ENCODE data around the gene SLC16A14.

The SLC16A14 gene

DNA sequence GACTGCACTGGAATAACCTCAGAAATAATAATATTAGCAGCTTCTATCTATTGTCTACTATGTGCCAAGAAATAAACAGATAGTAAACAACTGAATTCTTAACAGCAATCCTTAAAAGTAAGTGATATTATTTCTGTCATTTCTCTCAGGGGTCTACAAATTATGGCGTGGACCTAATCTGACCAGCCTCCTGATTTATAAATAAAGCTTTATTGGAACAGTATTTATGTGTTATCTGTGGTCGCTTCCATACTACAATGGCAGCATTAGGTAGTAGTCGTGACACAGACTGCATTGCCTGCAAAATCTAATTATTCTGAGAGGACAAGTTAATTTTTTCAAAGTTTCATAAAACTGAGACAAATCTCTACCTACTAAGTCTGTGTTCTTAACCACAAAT is 49.0 kb downstream of the SLC16A14 start:
- DNase-seq = no peak

DNA sequence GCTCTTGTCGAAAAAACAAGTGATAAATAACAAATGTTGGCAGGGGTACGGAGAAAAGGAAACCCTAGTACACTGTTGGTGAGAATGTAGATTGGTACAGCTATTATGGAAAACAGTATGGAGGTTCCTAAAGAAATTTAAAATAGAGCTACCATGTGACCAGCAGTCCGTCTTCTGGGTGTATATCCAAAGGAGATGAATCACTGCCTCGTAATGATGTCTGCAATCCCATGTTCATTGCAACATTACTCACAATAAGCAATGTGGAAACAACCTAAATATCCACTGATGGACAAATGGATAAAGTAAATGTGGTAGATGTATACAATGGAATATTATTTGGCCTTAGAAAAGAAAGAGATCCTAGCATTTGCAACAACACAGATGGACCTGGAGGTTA is 50.6 kb downstream of the SLC16A14 start:
- no peak for DNase-seq

DNA sequence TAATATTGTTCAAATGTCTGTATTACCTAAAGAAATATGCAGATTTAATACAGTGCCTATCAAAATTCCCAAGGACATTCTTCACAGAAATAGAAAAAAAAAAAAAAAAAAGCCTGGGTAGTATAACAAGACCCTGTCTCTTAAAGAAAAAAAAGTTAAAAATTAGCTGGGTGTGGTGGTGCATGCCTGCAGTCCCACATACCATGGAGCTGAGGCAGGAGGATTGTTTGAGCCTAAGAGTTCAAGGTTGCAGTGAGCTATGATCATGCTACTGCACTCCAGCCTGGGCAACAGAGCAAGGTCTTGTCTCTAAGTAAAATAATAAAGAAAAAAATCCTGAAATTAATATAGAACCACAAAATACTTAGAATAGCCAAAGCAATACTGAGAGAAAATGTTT is 51.9 kb downstream of the SLC16A14 start:
- DNase-seq = no peak

DNA sequence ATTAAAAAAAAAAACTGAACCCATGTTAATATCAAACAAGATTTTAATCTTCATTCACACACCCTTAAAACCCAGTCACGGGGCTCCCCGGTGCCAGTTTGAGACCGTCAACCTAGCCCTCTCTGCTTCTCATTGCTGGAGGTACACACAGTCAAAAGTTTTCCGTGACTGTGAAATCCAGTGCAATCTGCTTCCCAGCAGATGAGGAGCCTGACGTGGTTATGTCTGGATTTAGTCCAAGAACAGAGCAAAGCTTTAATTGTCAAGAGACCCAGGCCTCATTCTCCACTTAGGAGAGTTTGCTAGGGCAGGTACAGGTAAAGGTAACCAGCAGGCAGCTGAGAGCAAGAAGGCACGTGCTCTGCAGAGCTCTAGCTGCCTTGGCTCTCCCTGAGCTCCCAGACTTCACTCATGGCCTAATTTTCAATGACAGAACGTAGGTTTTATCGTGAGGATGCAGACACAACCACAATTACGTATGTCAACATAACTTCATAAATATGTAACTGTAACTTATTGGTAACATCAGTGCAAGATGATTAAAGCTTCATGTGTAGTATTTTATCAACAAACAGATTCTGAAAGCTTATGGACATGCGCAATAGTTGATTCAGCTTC is 56.3 kb downstream of the SLC16A14 start:
- DNase-seq = no peak

DNA sequence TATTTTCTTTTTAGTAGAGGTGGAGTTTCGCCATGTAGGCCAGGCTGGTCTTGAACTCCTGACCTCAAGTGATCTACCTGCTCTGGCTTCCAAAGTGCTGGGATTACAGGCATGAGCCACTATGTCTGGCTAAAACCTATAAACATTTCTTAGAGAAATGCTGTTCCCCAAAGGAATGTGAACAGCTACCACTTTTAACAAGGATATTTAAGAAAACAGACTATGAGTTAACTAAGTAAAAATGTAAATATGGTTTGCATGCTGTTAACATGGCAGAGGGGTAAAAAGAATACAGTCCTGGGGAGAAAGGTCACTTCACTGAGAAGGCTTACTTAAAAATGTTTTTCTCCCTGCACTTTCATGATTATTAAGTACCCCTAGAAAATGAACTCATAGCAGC is 57.1 kb downstream of the SLC16A14 start:
- DNase-seq = no peak

GRCh38 chr2:230010501-230010900 is 58.2 kb downstream of the SLC16A14 start:
- DNase-seq = no peak

- no peak for DNase-seq
Observed at GRCh38 chr2:230008708-230009066, 60.0 kb downstream of the SLC16A14 start.

DNA sequence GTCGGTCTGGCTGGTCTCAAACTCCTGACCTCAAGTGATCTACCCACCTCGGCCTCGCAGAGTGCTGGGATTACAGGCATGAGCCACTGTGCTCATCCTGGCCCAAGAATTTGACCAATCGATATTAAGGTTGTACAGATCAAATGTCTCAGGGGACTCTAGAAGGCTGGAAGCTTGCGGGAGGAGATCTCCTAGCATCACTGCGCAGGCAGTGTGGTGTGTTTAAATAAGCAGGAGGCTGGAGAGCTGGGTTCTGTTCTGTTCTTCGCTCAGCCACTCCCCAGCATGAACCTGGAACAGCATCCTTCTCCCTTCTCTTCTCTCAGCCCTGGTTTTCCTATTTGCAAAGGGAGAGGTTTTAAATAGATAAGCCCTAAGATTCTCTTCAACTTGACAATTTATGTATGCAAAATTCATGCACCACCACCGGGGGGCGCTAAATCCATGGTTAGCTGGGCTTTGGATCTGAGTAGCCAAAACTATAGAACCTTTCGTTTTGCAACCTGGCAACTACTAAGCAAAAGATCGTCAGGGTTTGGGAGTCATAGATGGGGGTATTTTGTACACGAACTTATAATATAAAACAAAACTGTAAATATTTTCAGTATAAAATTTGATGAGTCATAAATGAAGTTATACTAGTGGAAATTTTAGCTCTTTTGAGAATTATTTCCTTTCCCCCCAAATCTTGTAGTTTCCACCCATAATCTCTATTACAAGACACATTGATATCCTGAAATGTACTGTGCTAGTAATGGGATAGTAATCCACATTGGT is 60.6 kb downstream of the SLC16A14 start:
- peak; percentile 81 for DNase-seq

GRCh38 chr2:230000118-230000841 is 68.4 kb downstream of the SLC16A14 start:
- DNase-seq = no peak

GRCh38 chr2:229997565-229997964 is 71.2 kb downstream of the SLC16A14 start:
- no peak for DNase-seq

- DNase-seq = no peak
Observed at GRCh38 chr2:229996320-229996719, 72.4 kb downstream of the SLC16A14 start.

- no peak for DNase-seq
Observed at GRCh38 chr2:229993236-229993635, 75.5 kb downstream of the SLC16A14 start.

Measured in islet precursor cell (in vitro differentiated cells).